ENCODE measurements around the gene TESK2.

- no peak for TF ChIP-seq CTCF (IDR thresholded peaks at IDR 0.05)
- no peak for TF ChIP-seq POLR2A (IDR thresholded peaks at IDR 0.05)
Measured at GRCh38 chr1:45410850-45411509, 80.0 kb downstream of the TESK2 start.

All from Peyer's patch (tissue), 4 donors.